GM12878 (cell line): Measurements from ENCODE around the gene JPH4. TPM values are rescaled to one million over a fixed set of nuclear protein-coding genes. Genes with fewer than 3 reads are reported as not detected.

Experiments
- ATAC-seq: fragments of 200-7000 bp; cut with Tn5 transposase; 3 replicates; pipeline ENCODE4 v1.9.1; 2020; ENCODE audit warnings: mild to moderate bottlenecking, moderate library complexity
- BruUV-seq: library from RNA; stranded (reverse); fragments of 400-500 nt; replicated peaks from 2 replicates; lab custom pipeline; 2021; lab: Mats Ljungman, UMichigan
- CTCF ChIA-PET: fragments of 300-600 bp; sonication (Branson Sonifier 250); formaldehyde crosslinking; extraction: SDS; loops from one replicate; lab custom pipeline; 2021; ENCODE audit warnings: inconsistent platforms; lab: Yijun Ruan, JAX
- POLR2A ChIA-PET: fragments of 350-600 bp; formaldehyde crosslinking; extraction: SDS; loops from one replicate; lab custom pipeline; 2021; ENCODE audit warnings: inconsistent platforms; lab: Charles Lee
- RAD21 ChIA-PET: fragments of 300-600 bp; sonication (Branson Sonifier 250); formaldehyde crosslinking; loops from one replicate; lab custom pipeline; 2023; ENCODE audit warnings: antibody characterized with exemption; ENCODE audit not compliant: unreplicated experiment; lab: Charles Lee
- SMC1A ChIA-PET: fragments of 300-600 bp; sonication (Branson Sonifier 250); formaldehyde crosslinking; loops from one replicate; lab custom pipeline; 2023; ENCODE audit not compliant: unreplicated experiment, uncharacterized antibody; lab: Charles Lee
- DNase-seq: peaks from one replicate; pipeline ENCODE4 v3.0.0-alpha.2; 2011; ENCODE audit warnings: low read depth, low spot score
- FAIRE-seq: peaks from 3 replicates; lab custom pipeline; 2011; peaks lifted over from hg19 to GRCh38; lab: Jason Lieb, UNC
- H2AFZ ChIP-seq: 2 replicates; pipeline ENCODE4 v1.6.0; 2011; ENCODE audit warnings: low read depth, low read length, control low read depth; ENCODE audit not compliant: control insufficient read depth
- H3K27ac ChIP-seq: 2 replicates; pipeline ENCODE4 v1.5.1; 2011; ENCODE audit warnings: control low read depth; ENCODE audit not compliant: control insufficient read depth, insufficient read depth
- H3K27me3 ChIP-seq, 2 experiments: replicated peaks in 1 of 2; 2 replicates each; pipeline versions ENCODE4 v1.6.0 to v1.6.1; 2011; ENCODE audit warnings: low read length in 1 of 2; ENCODE audit not compliant: control insufficient read depth in 2 of 2, insufficient read depth in 2 of 2
- H3K36me3 ChIP-seq, 2 experiments: 2 replicates each; pipeline ENCODE4 v1.5.1; 2011; ENCODE audit warnings: low read length in 1 of 2; ENCODE audit not compliant: control insufficient read depth in 2 of 2, insufficient read depth in 2 of 2
- H3K4me1 ChIP-seq: 2 replicates; pipeline ENCODE4 v1.6.1; 2011; ENCODE audit warnings: mild to moderate bottlenecking, low read length, moderate library complexity, mixed read lengths; ENCODE audit not compliant: control insufficient read depth, insufficient read depth
- H3K4me2 ChIP-seq: 2 replicates; pipeline ENCODE4 v1.6.0; 2011; ENCODE audit warnings: control low read depth; ENCODE audit not compliant: control insufficient read depth, insufficient read depth
- H3K4me3 ChIP-seq: fragments of 200-600 bp; sonication (generic); 2 replicates; pipeline ENCODE4 v1.5.1; 2016
- H3K79me2 ChIP-seq: 2 replicates; pipeline ENCODE4 v1.6.0; 2011; ENCODE audit warnings: low read length; ENCODE audit not compliant: control insufficient read depth, insufficient read depth
- H3K9ac ChIP-seq: 2 replicates; pipeline ENCODE4 v1.8.0; 2011; ENCODE audit warnings: low read length, control low read depth, mixed read lengths; ENCODE audit not compliant: control insufficient read depth, insufficient read depth
- H3K9me3 ChIP-seq: replicated peaks from 3 replicates; pipeline ENCODE4 v1.5.1; 2011; ENCODE audit warnings: mild to moderate bottlenecking, low read length; ENCODE audit not compliant: control insufficient read depth, insufficient read depth
- H4K20me1 ChIP-seq: 2 replicates; pipeline ENCODE4 v1.6.0; 2011; ENCODE audit not compliant: control insufficient read depth, insufficient read depth
- CTCF ChIP-seq, 3 experiments: IDR thresholded peaks in 2 of 3; conservative IDR thresholded peaks in 1 of 3; 2 replicates each; pipeline ENCODE4 v1.5.1; 2011; ENCODE audit warnings: low read depth in 3 of 3, low read length in 3 of 3, mild to moderate bottlenecking in 3 of 3, control low read depth in 2 of 3, moderate library complexity in 2 of 3, inconsistent platforms in 1 of 3, mixed read lengths in 1 of 3; ENCODE audit not compliant: control insufficient read depth in 2 of 3, insufficient read depth in 1 of 3; ENCODE audit errors: extremely low read depth in 1 of 3
- GABPA ChIP-seq: IDR thresholded peaks from 2 replicates; pipeline ENCODE4 v1.6.1; 2014; ENCODE audit warnings: antibody characterized with exemption, low read depth, mild to moderate bottlenecking, inconsistent platforms
- IRF3 ChIP-seq: fragments of 450-650 bp; IDR thresholded peaks from 2 replicates; pipeline ENCODE4 v1.6.1; 2014; ENCODE audit warnings: mild to moderate bottlenecking
- MEF2B ChIP-seq: fragments of 450-650 bp; IDR thresholded peaks from 2 replicates; pipeline ENCODE4 v1.6.1; 2018; ENCODE audit warnings: mild to moderate bottlenecking, moderate library complexity; ENCODE audit not compliant: partially characterized antibody, poor library complexity, severe bottlenecking
- MTA2 ChIP-seq: fragments of 450-650 bp; IDR thresholded peaks from 2 replicates; pipeline ENCODE4 v1.6.1; 2016; ENCODE audit warnings: low read depth, mild to moderate bottlenecking, moderate library complexity
- PAX5 ChIP-seq: IDR thresholded peaks from 2 replicates; pipeline ENCODE4 v1.6.1; 2011; ENCODE audit warnings: low read depth, low read length, borderline replicate concordance
- RB1 ChIP-seq: fragments of 450-650 bp; formaldehyde crosslinking; IDR thresholded peaks from 2 replicates; pipeline ENCODE4 v1.6.1; 2017; ENCODE audit warnings: mild to moderate bottlenecking, borderline replicate concordance
- SMARCA5 ChIP-seq: fragments of 450-650 bp; IDR thresholded peaks from 2 replicates; pipeline ENCODE4 v1.6.1; 2017; ENCODE audit warnings: mild to moderate bottlenecking
- TBL1XR1 ChIP-seq: IDR thresholded peaks from 2 replicates; pipeline ENCODE4 v1.6.1; 2012; ENCODE audit warnings: low read depth, low read length, improper control_type of control experiment
- ZBTB11 ChIP-seq: fragments of 450-650 bp; formaldehyde crosslinking; IDR thresholded peaks from 2 replicates; pipeline ENCODE4 v1.5.0; 2022; ENCODE audit warnings: mild to moderate bottlenecking, missing genetic modification characterization
- ZNF687 ChIP-seq: fragments of 450-650 bp; IDR thresholded peaks from 2 replicates; pipeline ENCODE4 v1.6.1; 2017; ENCODE audit warnings: mild to moderate bottlenecking, moderate library complexity
- WGBS: methylation state at CpG from one replicate; pipeline ENCODE4 v1.1.6; 2016; ENCODE audit warnings: low lambda C conversion rate; ENCODE audit not compliant: insufficient replicate concordance, insufficient coverage; ENCODE audit errors: missing lambda C conversion rate; 5-methylcytosine and 5-hydroxymethylcytosine counted together
- in situ Hi-C: fragments of 300-500 bp; cut with MboI; formaldehyde crosslinking; loops from 9 replicates; pipeline ENCODE4 v1.14.3; 2018; ENCODE audit warnings: mixed read lengths
- intact Hi-C: fragments of 100-400 bp; cut with micrococcal nuclease; formaldehyde crosslinking; loops from one replicate; pipeline ENCODE4 v1.14.2; 2022; ENCODE audit not compliant: unreplicated experiment
- polyA plus RNA-seq, 11 experiments: library from polyadenylated mRNA; depleted of rRNA in 4 of 11; unstranded in 6 of 11; stranded (reverse) in 5 of 11; fragments of >200 nt; fragmentation: Nextera tagmentation in 4 of 11; fragmentation: Illumina TruSeq in 1 of 11; extraction: Ambion mirVana in 4 of 11; extraction: Trizol in 1 of 11; gene quantifications; 1 replicate in 1 of 11; 2 replicates in 10 of 11; pipeline versions ENCODE4 v1.2.1 to v1.2.3, GENCODE V29; 2011 to 2016; ENCODE audit warnings: inconsistent platforms in 2 of 11, missing spikeins in 2 of 11, low read depth in 1 of 11
- total RNA-seq, 4 experiments: library from RNA; depleted of rRNA in 3 of 4; stranded (reverse); fragments of >200 nt in 3 of 4; fragmentation: Illumina TruSeq in 1 of 4; extraction: Trizol in 1 of 4; gene quantifications; 2 replicates each; pipeline versions ENCODE4 v1.2.1 to v1.2.3, GENCODE V29; 2013 to 2021

The JPH4 gene
- total and polyA plus RNA-seq, 10 of the 15 experiments (the other 5 are each of a cell fraction or from before 2014, with no cell fraction given) = 0.48 to 10.3 (median 3.8) TPM

GRCh38 chr14:23605931-23606585 lies 27.5 kb upstream of the JPH4 start:
- SMC1A ChIA-PET = interaction anchor here (0.6 to 3.0 kb wide), 11 partner anchors 9 to 1778 kb away, joined by 3 to 21 read pairs (median 3); partner anchors contain the start of gene JPH4
- Histone ChIP-seq H3K36me3 (no peaks in the 10 kb centered on the region), H3K4me2 (peak overlapping the region; percentile 91), H3K4me1 (peaks cover 52% of the 10 kb centered on the region), H3K27ac (peak overlapping the region; percentile 92), H3K9me3 (peaks cover 3% of the 10 kb centered on the region; the same call in 2 of the 3 replicates), H3K4me3 (no peak overlapping the region), H3K27me3 (no peaks in the 10 kb centered on the region), H3K9ac (peak overlapping the region; percentile 47), H4K20me1 (no peaks in the 10 kb centered on the region), H3K79me2 (no peaks in the 10 kb centered on the region), H2AFZ (peak overlapping the region; percentile 68)
- FAIRE-seq (peak; percentile 49), ATAC-seq (peak; percentile 89), DNase-seq (peak; percentile 83)
- intact Hi-C loops = no loop called here
- no TSS peak for BruUV-seq
- 1% methylated on average over 6 of the region's 6 CpGs for WGBS
- CTCF ChIA-PET = interaction anchor here (0.8 to 4.5 kb wide), 12 partner anchors 10 to 691 kb away, joined by 3 to 51 read pairs (median 3); partner anchors contain the start of gene DHRS4
- in situ Hi-C loops = no loop called here
- POLR2A ChIA-PET = interaction anchor here (0.6 to 1.5 kb wide), 3 partner anchors 15 to 516 kb away, joined by 3 to 7 read pairs (median 5); no protein-coding TSS in a partner anchor
- RAD21 ChIA-PET = interaction anchor here (0.6 to 3.3 kb wide), 6 partner anchors 10 to 305 kb away, joined by 3 to 35 read pairs (median 3); no protein-coding TSS in a partner anchor
- no peak for TF ChIP-seq RB1
- TF ChIP-seq SMARCA5 = peak; percentile 31; the same call in 1 of the 2 replicates
- TF ChIP-seq ZNF687 = peak; percentile 32; the same call in 1 of the 2 replicates
- no peak for TF ChIP-seq CTCF (IDR thresholded peaks at IDR 0.05 in 2 of 3, conservative IDR thresholded peaks at IDR 0.05 in 1 of 3; ENCODE audit: control insufficient read depth in 2 of 3, extremely low read depth in 1 of 3, insufficient read depth in 1 of 3, low read depth in 3 of 3, low read length in 3 of 3)
- TF ChIP-seq TBL1XR1 = peak; percentile 76; the same call in 1 of the 2 replicates
- peak; percentile 49; the same call in 1 of the 2 replicates for TF ChIP-seq PAX5
- TF ChIP-seq MEF2B = peak; percentile 86
- TF ChIP-seq MTA2 = peak; percentile 80; the same call in 1 of the 2 replicates
- peak; percentile 48 for TF ChIP-seq GABPA
- TF ChIP-seq ZBTB11 (CRISPR knock-in tag) = no peak
- no peak for TF ChIP-seq IRF3
